Breast epithelium (tissue), 3 donors: ENCODE data around the gene CD33.

Experiments
- CTCF ChIP-seq, 3 donors: fragments of 450-650 bp; IDR thresholded peaks; one replicate each; pipeline ENCODE4 v1.5.1; 2016 to 2017; ENCODE audit warnings: antibody characterized with exemption in 3 of 3, mild to moderate bottlenecking in 3 of 3, moderate library complexity in 3 of 3
- POLR2AphosphoS5 ChIP-seq, 3 donors: sonication (generic); formaldehyde crosslinking; IDR thresholded peaks; one replicate each; pipeline ENCODE4 v1.6.1; 2017; ENCODE audit warnings: antibody characterized with exemption in 3 of 3

- TF ChIP-seq POLR2AphosphoS5 (IDR thresholded peaks at IDR 0.05) (no peak), CTCF (IDR thresholded peaks at IDR 0.05) (no peak)
These were observed 16.0 kb downstream of the CD33 start for GRCh38 chr19:51240866-51241265.
